Stimulated activated CD4-positive, alpha-beta T cell treated with anti-CD3 and anti-CD28 coated beads, Interleukin-1b, Interleukin-23, amount 100 ng/mL, for 1 hour (primary cell): ENCODE data around the gene ME2.
"Not testable (repeated sequence)": the region's sequence is repeated elsewhere in the genome, so short reads cannot be mapped to it uniquely, and the experiment has no call there.

Experiments
- DNase-seq, 2 donors: peaks; one replicate each; pipeline ENCODE4 v3.0.0-alpha.2; 2020; ENCODE audit warnings: low read depth in 2 of 2

Gene ME2

GRCh38 chr18:50924372-50924771, 45.5 kb downstream of the ME2 start:
- DNase-seq, result no peak

- no peak for DNase-seq
These were observed 47.6 kb downstream of the ME2 start for GRCh38 chr18:50926521-50926920.

GRCh38 chr18:50928551-50928950, 49.6 kb downstream of the ME2 start:
- no peak for DNase-seq

GRCh38 chr18:50933684-50934083, 54.8 kb downstream of the ME2 start:
- no peak for DNase-seq

GRCh38 chr18:50934545-50935211, 55.8 kb downstream of the ME2 start:
- DNase-seq, result no peak

GRCh38 chr18:50935493-50936191, 56.7 kb downstream of the ME2 start:
- DNase-seq, result no peak

GRCh38 chr18:50937183-50937582, 58.3 kb downstream of the ME2 start:
- no peak for DNase-seq

- no peak for DNase-seq
These were observed 60.0 kb downstream of the ME2 start for GRCh38 chr18:50938912-50939311.

- DNase-seq, result no peak
These were observed 65.5 kb downstream of the ME2 start for GRCh38 chr18:50944245-50944932.

GRCh38 chr18:50945918-50946317, 67.0 kb downstream of the ME2 start:
- DNase-seq, result not testable (repeated sequence)

- DNase-seq, result no peak
These were observed 69.0 kb downstream of the ME2 start for GRCh38 chr18:50947899-50948298.

- no peak for DNase-seq
These were observed 70.3 kb downstream of the ME2 start for GRCh38 chr18:50949185-50949584.

- no peak for DNase-seq
These were observed 71.7 kb downstream of the ME2 start for GRCh38 chr18:50950626-50951025.

- DNase-seq, result no peak
These were observed 74.9 kb downstream of the ME2 start for GRCh38 chr18:50953822-50954221.

GRCh38 chr18:50955253-50955652, 76.3 kb downstream of the ME2 start:
- no peak for DNase-seq

GRCh38 chr18:50956116-50956515, 77.2 kb downstream of the ME2 start:
- DNase-seq, result no peak

- DNase-seq, result no peak
These were observed 83.1 kb downstream of the ME2 start for GRCh38 chr18:50961974-50962373.

GRCh38 chr18:50967714-50968661, 89.1 kb downstream of the ME2 start, which contains the start of gene ELAC1:
ELAC1 (plus strand) TSS chr18:50968040; CDS start chr18:50974405, 6,365 bp downstream.
- peak; percentile 15 to 27 for DNase-seq

- no peak for DNase-seq
These were observed 90.5 kb downstream of the ME2 start for GRCh38 chr18:50969448-50969847.

GRCh38 chr18:50970006-50970405, 91.1 kb downstream of the ME2 start:
- DNase-seq, result no peak

- not testable (repeated sequence) for DNase-seq
These were observed 93.5 kb downstream of the ME2 start for GRCh38 chr18:50972404-50972803.
